Measurements from ENCODE around the gene SPAST. TPM values are rescaled to one million over a fixed set of nuclear protein-coding genes. Genes with fewer than 3 reads are reported as not detected.

The SPAST gene, protein sequence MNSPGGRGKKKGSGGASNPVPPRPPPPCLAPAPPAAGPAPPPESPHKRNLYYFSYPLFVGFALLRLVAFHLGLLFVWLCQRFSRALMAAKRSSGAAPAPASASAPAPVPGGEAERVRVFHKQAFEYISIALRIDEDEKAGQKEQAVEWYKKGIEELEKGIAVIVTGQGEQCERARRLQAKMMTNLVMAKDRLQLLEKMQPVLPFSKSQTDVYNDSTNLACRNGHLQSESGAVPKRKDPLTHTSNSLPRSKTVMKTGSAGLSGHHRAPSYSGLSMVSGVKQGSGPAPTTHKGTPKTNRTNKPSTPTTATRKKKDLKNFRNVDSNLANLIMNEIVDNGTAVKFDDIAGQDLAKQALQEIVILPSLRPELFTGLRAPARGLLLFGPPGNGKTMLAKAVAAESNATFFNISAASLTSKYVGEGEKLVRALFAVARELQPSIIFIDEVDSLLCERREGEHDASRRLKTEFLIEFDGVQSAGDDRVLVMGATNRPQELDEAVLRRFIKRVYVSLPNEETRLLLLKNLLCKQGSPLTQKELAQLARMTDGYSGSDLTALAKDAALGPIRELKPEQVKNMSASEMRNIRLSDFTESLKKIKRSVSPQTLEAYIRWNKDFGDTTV
- 9.5 to 16.5 TPM (median 14.2 TPM) in 5 replicates for total RNA-seq (2022; extraction: Qiagen RNA extraction; ENCODE audit: low read depth)

DNA sequence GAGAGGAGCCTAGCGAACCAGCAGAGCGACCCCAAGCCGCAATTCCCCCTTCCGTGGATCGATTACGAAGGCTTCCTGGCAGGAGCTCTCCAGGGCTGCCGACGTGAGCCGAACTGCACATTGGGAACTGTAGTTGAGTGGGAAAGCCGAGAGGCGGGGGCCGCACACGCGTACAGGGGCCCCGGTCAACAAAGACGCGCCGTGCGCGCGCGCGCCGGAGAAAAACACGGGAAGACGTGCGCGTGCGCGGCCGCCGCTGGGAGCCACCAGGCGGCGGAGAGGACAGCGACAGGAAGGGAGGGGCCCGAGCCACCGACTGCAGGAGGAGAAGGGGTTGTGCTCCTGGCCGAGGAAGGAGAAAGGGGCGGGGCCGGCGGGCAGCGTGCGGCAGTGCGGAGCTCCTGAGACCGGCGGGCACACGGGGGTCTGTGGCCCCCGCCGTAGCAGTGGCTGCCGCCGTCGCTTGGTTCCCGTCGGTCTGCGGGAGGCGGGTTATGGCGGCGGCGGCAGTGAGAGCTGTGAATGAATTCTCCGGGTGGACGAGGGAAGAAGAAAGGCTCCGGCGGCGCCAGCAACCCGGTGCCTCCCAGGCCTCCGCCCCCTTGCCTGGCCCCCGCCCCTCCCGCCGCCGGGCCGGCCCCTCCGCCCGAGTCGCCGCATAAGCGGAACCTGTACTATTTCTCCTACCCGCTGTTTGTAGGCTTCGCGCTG, at the start of gene SPAST:
TSS of gene SPAST (plus strand) at position 247 of the 711 bp plus-strand sequence. CDS start at position 523, 276 bp downstream.

DNA sequence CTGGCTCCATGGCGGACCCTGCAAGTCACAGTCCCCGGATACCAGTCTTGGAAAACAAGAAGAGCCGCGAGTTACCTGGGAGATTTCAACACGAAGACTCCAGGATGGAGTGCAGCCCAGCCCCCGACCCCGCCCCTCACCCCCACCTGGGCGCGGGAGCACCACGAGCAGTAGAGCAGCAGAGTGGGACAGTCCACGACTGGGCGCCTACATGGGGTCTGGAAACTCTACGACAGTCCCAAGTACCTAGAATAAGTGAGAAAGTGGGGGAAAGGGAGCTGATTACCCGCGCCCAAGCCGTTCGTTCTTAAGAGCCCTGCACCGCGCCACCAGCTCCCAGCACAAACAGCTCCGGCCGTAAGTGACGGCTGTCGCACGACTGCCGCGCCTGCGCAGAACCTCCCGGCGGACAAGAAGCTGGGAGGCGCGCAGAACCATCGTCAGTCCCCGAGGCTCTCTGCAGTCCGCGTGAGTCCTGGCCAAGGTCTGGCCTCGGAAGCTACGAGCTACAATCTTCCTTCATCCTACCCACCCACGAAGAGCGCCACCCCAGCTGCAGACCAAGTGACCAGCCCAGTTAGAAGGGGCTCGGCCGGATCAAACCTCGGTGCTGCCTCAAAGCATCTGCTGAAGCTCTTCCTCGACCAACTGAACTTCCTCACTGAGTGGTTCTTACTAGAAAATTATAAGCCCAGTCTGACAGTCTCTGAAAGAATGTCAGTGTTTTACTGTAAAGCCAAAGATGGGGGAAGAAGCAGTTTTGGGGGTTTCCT, 23.7 kb upstream of the SPAST start, which contains the start of gene DPY30:
TSS of gene DPY30 (minus strand) at position 359 of the 773 bp plus-strand sequence. CDS start at position 10, 349 bp downstream.

Other genes with a start within 250 kb of the SPAST start
- 76.9 to 86.1 TPM (median 78.3 TPM) in 5 replicates for gene MEMO1, start 52.5 kb upstream of the SPAST start, total RNA-seq (2022; extraction: Qiagen RNA extraction; ENCODE audit: low read depth)
- gene DPY30, start 23.8 kb upstream of the SPAST start, total RNA-seq (2022; extraction: Qiagen RNA extraction; ENCODE audit: low read depth), result 106 to 122 TPM (median 112 TPM) in 5 replicates
- 12.5 to 21.2 TPM (median 16.4 TPM) in 5 replicates for gene SLC30A6, start 102.3 kb downstream of the SPAST start, total RNA-seq (2022; extraction: Qiagen RNA extraction; ENCODE audit: low read depth)
- 0.03 to 0.09 TPM (median 0.09 TPM) in 4 of 5 replicates, not detected in the other for gene NLRC4, start 201.3 kb downstream of the SPAST start, total RNA-seq (2022; extraction: Qiagen RNA extraction; ENCODE audit: low read depth)
- gene YIPF4, start 214.3 kb downstream of the SPAST start, total RNA-seq (2022; extraction: Qiagen RNA extraction; ENCODE audit: low read depth), result 33.5 to 55.4 TPM (median 49.8 TPM) in 5 replicates

Measured in A549 treated with GW870086 at 1 μM for 4 hours (cell line).